ENCODE results near the gene PHF23.

PHF23 gene

DNA sequence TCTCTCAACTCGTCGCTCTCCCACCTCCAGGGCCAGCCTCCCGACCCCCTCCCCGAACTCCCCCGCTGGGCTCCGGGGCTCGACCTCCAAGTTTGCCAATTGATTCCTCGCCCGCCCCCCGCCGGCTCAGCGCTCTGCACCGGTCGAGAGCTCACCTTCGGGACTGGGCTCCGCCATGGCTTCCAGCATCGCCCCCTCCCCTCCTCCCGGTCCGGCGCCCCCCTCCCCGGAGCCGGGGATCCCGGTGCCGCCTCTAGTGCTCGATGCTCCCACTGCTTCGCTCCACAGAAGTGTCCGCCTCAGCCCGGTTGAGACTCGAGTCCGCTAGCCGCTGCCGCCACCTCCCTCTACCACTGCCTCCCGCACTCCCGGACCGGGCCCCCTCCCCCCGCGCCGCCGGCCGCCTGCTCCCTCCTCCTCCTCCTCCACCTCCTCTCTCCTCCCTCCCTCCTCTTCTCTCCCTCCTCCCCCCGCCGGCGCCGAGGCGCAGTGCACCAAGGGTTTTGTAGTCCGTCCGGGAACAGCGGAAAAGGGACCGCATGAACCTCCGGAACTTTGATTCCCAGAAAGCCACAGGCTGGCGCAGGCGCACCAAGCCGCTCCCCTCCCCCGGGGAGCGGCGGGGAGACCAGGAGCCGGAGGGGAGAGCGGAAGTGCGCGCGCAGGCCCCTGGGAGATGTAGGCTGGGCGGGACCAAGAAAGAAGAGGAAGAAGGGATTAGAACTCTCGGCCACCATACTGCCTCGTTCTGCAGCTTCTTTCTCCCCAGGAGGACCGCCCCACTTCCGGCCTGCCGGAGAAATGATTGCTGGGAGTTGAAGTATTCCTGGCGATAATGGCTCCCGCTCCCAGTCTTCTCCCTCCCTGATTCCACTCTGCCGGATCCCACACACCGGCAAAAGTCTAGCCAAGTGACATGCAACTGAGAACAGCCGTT lies at the start of gene PHF23:
Gene PHF23, minus strand, starts transcription at position 367 of the 937 bp plus-strand sequence. Its CDS starts 178 bp downstream, at position 189.
- DNase-seq (ENCODE audit: insufficient read length, low spot score) (peak; percentile 96), FAIRE-seq (peak; percentile 70)
- peak; percentile 76 for TF ChIP-seq POLR2A (IDR thresholded peaks at IDR 0.05; ENCODE audit: low read depth, low read length)

DNA sequence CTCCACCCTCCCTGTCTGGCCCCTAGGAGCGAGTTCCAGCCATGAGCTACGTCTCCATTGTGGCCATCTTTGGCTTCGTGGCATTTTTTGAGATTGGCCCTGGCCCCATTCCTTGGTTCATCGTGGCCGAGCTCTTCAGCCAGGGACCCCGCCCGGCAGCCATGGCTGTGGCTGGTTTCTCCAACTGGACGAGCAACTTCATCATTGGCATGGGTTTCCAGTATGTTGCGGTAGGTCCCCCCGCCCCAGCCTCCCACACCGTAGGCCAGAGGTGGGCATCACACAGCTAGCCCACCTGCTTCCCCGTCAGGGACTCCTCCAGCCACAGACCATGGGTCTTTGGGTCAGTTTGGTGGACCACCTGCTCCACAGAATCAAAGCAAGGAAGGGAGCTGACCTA lies 46.4 kb upstream of the PHF23 start:
- DNase-seq (ENCODE audit: insufficient read length, low spot score) (no peak), FAIRE-seq (no peak)
- TF ChIP-seq POLR2A (IDR thresholded peaks at IDR 0.05; ENCODE audit: low read depth, low read length), result no peak

DNA sequence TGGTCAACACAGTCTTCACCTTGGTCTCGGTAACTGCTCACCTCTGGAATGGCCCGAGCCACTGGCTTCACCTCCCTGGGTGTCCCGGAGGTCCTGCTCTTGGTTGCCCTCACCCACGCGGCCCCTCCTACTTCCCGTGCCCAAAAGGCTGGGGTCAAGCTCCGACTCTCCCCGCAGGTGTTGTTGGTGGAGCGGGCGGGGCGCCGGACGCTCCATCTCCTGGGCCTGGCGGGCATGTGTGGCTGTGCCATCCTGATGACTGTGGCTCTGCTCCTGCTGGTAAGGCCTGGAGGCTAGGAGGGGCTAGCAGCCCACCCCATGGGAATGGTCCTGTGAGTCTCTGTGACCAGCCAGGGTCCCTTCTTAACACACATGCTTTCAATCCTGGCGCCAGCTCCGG lies 45.7 kb upstream of the PHF23 start:
- TF ChIP-seq POLR2A (IDR thresholded peaks at IDR 0.05; ENCODE audit: low read depth, low read length), result no peak
- DNase-seq (ENCODE audit: insufficient read length, low spot score) (no peak), FAIRE-seq (no peak)

DNA sequence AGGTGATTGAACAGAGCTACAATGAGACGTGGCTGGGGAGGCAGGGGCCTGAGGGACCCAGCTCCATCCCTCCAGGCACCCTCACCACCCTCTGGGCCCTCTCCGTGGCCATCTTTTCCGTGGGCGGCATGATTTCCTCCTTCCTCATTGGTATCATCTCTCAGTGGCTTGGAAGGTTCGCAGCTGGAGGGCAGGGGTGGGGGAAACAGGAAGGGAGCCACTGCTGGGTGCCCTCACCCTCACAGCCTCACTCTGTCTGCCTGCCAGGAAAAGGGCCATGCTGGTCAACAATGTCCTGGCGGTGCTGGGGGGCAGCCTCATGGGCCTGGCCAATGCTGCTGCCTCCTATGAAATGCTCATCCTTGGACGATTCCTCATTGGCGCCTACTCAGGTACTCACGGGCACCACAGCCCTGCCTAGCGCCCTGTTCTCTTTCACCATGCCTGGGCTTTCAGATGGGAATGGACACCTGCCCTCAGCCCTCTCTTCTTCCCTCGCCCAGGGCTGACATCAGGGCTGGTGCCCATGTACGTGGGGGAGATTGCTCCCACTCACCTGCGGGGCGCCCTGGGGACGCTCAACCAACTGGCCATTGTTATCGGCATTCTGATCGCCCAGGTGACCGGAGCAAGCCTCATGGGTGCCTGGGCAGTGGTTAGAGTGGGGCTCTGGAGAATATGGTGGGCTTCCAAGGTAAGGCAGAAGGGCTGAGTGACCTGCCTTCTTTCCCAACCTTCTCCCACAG lies 44.4 kb upstream of the PHF23 start:
- FAIRE-seq (no peak), DNase-seq (ENCODE audit: insufficient read length, low spot score) (no peak)
- TF ChIP-seq POLR2A (IDR thresholded peaks at IDR 0.05; ENCODE audit: low read depth, low read length), result no peak

DNA sequence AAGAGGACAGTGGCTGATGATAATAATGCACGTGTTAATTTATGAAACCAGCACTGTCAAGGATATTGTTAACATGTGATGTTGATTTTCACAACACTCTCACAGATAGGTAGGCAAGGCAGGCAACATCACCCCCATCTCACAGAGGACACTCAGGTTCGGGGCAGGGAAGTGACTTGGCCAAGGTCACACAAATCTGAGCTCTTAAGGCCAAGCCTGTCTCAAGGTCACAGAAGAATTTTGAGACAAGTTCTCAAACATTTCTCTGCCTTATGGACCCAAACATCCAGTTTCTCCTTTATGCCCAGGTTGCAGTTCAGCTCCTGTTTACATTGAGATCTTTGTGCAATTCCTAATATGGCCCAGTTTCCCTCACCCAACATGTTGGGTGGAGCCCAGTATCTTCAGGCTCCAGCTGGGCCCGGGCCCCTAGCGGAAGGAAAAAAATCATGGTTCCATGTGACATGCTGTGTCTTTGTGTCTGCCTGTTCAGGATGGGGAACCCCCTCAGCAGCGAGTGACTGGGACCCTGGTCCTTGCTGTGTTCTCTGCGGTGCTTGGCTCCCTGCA lies 43.6 kb upstream of the PHF23 start:
- DNase-seq (ENCODE audit: insufficient read length, low spot score) (no peak), FAIRE-seq (no peak)
- no peak for TF ChIP-seq POLR2A (IDR thresholded peaks at IDR 0.05; ENCODE audit: low read depth, low read length)

DNA sequence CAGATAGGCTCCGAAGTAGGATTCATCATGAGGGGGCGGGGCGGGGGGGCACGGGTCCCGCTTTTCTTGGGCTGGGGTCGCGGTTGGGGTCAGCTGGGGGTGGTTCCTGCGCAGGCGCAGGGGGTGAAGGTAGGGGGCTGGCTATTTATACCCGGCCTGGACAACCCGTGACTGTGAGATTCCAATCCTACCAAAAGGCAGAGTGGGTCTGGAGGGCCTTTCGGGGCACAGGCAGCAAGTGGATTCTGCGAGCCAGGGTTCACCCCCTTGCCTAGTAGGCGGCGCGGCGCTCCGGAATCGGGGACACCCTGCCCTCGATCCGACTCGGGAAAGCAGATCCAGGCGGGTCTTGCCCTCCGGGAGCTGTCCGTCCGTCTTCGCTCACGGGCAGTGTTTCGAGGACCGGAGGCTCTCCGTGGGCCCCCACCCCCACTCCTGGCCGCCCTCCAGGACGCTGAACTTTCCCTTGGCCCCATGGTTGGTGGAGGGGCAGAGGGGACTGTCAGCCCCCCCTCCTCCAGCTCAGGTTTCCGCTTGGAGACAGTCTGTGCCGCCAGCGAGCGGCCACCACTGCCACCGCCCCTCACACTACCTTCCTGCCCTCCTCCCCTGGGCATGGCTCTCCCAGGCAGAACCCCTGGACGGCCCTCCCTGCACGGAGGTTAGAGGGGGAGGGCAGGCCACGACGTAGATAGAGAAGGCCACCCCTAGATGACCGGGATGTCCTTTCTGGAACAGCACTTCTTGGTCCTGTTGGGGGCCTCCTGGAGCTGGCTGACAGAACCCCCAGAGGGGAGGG lies 42.9 kb upstream of the PHF23 start:
- FAIRE-seq (no peak), DNase-seq (ENCODE audit: insufficient read length, low spot score) (no peak)
- no peak for TF ChIP-seq POLR2A (IDR thresholded peaks at IDR 0.05; ENCODE audit: low read depth, low read length)

DNA sequence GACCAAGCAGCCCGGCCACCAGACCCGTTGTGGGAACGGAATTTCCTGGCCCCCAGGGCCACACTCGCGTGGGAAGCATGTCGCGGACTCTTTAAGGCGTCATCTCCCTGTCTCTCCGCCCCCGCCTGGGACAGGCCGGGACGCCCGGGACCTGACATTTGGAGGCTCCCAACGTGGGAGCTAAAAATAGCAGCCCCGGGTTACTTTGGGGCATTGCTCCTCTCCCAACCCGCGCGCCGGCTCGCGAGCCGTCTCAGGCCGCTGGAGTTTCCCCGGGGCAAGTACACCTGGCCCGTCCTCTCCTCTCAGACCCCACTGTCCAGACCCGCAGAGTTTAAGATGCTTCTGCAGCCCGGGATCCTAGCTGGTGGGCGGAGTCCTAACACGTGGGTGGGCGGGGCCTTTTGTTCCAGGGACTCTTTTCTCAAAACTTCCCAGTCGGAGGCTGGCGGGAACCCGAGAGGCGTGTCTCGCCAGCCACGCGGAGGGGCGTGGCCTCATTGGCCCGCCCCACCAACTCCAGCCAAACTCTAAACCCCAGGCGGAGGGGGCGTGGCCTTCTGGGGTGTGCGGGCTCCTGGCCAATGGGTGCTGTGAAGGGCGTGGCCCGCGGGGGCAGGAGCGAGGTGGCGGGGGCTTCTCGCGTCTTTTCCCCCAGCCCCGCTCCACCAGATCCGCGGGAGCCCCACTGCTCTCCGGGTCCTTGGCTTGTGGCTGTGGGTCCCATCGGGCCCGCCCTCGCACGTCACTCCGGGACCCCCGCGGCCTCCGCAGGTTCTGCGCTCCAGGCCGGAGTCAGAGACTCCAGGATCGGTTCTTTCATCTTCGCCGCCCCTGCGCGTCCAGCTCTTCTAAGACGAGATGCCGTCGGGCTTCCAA lies 42.1 kb upstream of the PHF23 start, which contains the start of gene SLC2A4:
Gene SLC2A4, plus strand, starts transcription at position 645 of the 879 bp plus-strand sequence. Its CDS starts 217 bp downstream, at position 862.
- FAIRE-seq, result peak; percentile 80
- no peak for TF ChIP-seq POLR2A (IDR thresholded peaks at IDR 0.05; ENCODE audit: low read depth, low read length)
- DNase-seq (ENCODE audit: insufficient read length, low spot score), result peak; percentile 94

DNA sequence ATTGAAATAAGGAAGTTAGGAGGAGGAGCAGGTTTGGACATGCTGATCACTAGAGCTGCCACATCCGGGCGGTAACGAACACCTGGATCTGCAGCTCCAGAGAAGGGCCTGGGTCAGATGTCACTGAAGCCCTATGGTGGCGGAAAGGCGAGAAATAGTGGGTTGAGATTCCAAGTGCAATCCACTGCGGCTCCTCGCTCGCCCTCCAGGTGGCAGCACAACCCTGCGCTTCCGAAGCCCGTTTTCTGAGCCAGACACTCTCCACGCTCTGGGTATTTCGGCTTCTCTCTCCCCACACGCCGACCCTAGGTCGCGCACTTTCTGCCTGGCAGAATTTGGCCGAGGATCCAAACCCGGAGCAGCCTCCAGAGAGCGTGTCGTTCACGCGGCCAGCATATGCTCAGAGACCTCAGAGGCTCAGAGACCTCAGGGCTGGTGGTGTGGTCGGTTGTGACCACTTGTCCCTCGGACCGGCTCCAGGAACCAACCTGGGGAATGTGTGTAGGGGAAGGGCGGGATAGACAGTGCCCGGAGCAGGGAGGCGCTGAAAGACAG lies 41.3 kb upstream of the PHF23 start:
- TF ChIP-seq POLR2A (IDR thresholded peaks at IDR 0.05; ENCODE audit: low read depth, low read length), result no peak
- FAIRE-seq, result peak; percentile 58
- DNase-seq (ENCODE audit: insufficient read length, low spot score), result peak; percentile 79

DNA sequence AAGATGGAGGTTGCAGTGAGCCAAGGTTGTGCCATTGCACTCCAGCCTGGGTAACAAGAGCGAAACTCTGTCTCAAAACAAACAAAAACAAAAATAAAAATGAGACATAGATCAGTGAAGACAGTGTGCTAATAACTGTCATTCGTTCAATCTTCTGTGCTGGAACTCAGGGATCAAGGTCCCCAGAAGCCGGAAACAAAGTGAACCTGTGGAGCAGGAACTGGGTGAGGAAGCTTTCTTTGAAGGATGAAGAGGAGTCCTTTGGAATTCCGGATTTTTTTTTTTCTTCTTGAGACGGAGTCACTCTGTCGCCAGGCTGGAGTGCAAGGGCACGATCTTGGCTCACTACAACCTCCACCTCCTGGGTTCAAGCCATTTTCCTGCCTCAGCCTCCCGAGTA lies 40.2 kb upstream of the PHF23 start:
- TF ChIP-seq POLR2A (IDR thresholded peaks at IDR 0.05; ENCODE audit: low read depth, low read length), result no peak
- DNase-seq (ENCODE audit: insufficient read length, low spot score) (no peak), FAIRE-seq (no peak)

DNA sequence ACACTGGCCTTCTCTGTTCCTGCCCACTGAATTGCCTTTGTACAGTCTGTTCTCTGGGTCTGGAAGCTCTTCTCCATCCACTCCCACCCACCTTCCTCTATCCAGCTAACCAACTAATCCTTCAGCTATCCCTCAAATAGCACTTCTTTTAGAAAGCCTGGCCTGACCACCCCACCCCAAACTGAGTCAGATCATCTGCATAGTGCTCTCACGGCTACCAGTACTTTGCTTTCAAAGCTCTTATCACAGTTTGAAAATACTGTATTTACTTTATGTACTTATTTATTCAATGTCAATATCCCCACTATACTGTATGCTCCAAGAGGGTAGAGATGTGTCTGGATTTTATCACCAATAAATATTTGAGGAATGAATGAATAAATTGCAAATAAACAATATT lies 27.5 kb upstream of the PHF23 start:
- no peak for TF ChIP-seq POLR2A (IDR thresholded peaks at IDR 0.05; ENCODE audit: low read depth, low read length)
- DNase-seq (ENCODE audit: insufficient read length, low spot score), result no peak
- no peak for FAIRE-seq

DNA sequence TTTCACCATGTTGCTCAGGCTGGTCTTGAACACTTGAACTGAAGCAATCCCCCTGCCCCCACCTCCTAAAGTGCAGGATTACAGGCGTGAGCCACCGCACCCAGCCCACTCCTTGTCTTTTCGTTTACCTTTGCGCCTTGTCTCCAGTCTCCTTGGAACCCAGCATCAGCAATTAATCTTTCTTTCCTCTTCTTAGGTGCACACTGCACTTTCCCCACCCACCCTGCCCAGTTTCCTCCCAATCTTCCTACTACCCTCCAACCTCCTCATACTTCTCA lies 24.5 kb upstream of the PHF23 start:
- no peak for TF ChIP-seq POLR2A (IDR thresholded peaks at IDR 0.05; ENCODE audit: low read depth, low read length)
- no peak for DNase-seq (ENCODE audit: insufficient read length, low spot score)
- no peak for FAIRE-seq
